Superior temporal gyrus (tissue), 1 donor: ENCODE data around the gene P4HA2.

Source experiments
- DNase-seq: peaks from one replicate; pipeline ENCODE4 v3.0.0-alpha.2; 2016; ENCODE audit errors: extremely low spot score

The P4HA2 gene

DNA sequence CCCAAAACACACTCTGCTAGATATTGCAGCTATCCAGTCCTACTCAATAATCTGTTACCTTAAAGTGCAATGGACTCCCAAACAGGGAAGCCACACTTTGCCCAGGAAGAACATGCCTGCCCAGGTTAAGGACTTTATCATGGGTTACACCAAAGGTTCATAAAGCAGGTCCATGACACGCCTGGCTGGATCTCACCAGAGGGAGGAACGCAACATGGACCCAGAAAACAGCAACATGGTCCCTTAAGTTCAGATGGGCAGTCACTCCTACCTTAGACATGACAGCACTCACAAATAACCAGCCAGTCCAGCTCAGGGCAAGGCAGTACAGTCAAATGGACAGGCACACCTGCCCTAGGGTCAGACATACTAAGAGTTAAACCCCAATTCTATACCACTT lies 3.8 kb downstream of the P4HA2 start:
- no peak for DNase-seq

DNA sequence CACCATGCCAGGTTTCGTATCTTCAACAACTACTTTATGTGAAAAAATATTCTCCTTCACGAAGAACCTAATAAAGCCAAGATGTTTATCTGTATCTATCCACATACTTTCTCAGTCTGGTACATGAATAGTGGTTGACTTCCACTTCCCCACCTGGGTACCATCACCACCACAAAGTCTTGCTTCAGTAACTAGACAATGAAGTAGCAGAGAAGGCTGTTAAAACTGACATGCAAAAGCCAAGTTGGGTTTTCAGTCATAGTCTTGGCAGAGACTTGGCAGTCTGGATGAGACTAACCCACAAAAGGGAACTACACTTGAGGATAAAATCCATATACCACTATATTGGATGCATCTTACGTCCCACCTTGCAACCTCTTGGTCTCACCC lies 5.0 kb downstream of the P4HA2 start:
- no peak for DNase-seq

DNA sequence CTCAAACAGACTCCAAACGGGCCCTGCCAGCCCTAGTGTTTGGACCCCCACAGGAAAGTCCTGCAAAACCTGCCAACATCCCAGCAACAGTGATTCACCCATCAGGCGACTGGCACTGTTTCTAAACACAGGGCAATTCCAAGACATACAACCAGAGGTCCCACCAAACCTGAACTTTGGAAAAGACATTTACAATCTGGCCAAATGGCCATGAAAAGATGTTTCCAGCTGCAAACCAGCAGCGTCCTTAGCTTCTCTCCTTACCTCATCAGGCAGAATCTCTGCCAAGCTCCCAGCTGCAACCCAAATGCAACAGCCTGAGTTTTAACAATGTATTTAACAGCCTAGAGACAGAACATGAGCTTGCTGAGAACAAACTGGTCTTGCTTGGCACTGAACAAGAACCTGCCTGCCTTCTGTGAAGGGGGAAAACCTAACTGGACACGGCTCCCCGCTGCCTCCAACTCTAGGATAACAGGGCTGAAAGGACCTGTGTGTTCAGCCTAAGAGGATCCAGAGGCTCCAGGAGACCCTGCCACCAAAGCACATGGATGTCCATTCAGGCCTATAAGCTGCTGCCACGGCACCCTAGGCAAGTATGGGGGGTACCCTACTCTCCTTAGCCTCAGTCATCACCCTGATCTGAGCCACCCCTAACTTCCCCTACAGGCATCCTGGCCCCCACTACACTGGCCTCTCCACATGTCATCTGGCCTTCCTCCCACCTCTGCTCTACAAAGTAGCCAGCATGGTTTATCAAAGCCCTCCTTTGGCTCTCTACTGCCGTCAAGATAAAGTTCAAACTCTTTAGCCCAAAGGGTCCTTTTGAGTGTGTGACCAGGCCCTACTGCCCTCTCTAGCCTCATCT lies 5.6 kb downstream of the P4HA2 start:
- DNase-seq: peak; percentile 62

DNA sequence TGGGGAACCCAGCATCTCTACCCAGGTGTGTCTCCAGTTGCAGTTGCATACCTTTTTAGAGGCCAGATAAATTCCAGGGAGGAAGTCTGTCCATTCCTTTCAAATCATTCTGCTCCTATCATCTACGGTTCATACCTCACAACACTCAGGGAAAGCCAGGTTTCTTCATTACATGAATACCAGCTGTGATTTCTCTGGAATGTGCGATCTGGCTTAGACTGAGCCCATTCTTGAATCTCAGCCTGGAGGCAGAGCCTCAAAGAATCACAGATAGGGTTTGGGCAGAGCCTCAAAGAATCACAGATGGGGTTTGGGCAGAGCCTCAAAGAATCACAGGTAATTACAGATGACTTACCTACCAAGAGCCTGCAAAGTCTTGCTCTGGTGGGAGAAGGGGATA lies 7.2 kb downstream of the P4HA2 start:
- DNase-seq: no peak

DNA sequence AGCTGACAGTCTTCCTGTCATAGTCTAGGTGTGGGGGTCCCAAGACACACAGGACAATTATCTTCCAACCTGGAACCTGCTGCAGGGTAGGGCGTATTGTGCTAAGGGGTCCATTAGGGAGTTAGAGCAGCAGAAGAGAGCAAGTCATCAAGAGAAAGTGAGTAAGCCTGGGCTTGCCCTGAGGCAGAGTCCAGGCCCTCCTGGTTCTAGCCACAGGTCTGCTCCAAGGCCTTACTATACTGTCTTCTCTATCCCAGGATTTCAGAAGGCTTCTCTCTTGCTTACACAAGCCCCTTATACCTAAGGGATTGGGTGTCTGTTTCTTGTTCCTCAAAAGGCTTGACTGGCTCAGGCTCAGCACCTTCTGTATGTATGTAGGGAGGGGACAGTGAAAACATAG lies 7.7 kb downstream of the P4HA2 start:
- no peak for DNase-seq

DNA sequence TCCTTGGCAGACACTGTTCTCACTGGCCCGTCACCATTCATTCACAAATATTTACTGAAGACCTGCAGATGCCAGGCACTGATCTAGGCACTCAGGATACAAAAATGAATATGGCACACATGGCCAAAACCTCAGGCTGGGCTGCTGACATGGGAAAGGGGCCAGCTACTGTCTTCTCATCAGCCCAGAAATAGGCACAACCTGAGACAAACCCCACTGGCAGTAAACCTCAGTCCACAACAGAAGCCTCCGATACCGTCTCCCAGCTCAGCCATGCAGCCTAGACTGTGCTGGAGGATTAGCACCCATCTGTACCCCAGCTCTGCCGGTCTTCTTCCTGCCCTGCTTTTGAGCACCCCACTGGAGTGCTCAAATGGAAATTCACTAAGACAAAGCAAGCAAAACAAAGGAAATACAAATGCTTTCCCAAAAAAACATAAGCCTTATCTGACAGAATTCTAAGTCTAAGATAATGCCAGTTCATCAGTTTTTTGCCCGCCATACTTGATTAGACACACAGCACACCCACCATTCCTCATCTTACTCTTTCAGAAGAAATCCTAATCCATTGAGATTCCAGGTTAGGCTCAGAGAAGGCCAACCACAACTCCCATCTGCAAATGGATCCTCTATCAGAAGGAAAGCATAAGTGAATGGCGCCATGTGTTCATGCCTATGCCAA lies 8.2 kb downstream of the P4HA2 start:
- DNase-seq: no peak

DNA sequence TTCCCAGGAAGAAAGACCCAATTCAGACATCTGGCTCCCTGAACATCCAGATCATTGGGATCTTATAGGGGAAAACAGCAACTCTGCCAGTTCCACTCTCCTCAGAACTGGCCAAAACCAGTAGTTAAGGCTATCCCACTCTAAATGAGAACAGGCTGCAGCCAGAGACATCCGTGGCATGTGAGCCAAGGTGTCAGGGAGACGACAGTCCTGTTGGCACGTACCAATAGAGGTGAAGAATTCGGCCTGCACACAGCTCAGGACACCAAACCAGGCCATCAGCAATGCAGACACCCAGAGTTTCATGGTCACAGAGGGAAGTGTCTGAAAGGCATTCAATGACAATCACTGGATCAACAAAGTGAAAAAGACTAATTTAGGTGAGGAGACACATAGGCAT lies 9.3 kb downstream of the P4HA2 start:
- DNase-seq: no peak

DNA sequence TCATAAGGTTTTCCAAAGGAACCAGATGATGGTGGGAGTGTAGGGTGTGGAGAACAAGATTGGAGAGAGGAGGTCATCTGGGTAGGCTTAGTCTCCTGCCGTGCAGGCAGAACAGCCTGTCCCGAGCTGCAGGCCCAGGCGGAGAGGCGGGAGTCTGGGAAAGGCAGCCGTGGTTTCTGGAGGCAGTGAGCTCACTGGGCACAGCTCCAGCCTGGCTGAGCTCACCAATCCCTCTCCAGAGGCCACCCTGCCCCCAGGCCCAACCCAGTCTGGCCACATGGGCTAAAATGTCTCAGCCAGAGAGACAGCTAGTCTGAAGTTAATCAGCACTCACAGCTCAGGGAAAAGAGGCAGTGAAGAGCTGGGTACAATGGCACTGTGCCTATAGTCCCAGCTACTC lies 12.3 kb downstream of the P4HA2 start:
- peak; percentile 77 for DNase-seq

DNA sequence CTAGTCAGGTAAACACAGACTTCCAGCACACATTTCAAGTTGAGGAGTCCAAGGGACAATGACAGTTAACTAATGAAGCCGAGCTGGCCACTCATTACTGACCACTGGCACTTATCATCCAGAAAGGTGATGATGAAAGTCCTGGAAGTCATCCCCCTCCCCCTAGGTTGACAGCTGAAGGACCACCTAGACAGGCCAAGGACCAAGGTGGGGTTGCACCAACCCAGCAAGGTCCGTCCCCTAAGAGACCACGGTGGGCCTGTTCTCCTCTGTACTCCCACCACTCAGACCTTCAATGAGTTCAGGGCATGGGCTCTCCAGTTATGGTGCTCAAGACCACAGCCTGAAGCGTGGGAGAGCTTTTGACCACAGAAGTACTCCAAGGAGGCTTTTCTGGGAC lies 13.2 kb downstream of the P4HA2 start:
- DNase-seq: no peak

DNA sequence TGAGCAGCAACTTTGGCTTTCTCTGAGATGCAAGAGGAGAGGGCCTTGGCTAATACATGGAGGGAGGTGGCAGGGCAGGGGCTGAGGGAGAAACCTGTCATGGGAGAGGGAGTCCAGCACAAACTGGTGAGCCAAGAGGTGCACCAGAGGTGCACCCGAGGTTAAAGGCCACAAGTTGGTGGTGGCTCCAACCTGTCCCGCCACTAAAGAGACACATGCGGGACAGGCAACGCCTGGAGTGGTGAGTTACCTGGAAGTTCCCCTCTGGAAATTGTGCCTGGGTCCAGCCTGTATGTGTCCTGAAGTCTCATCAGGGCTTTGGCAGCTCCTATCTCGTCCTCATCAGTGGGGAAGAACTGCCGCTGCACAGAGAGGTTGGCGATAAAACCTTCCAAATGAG lies 14.0 kb downstream of the P4HA2 start:
- DNase-seq: no peak

DNA sequence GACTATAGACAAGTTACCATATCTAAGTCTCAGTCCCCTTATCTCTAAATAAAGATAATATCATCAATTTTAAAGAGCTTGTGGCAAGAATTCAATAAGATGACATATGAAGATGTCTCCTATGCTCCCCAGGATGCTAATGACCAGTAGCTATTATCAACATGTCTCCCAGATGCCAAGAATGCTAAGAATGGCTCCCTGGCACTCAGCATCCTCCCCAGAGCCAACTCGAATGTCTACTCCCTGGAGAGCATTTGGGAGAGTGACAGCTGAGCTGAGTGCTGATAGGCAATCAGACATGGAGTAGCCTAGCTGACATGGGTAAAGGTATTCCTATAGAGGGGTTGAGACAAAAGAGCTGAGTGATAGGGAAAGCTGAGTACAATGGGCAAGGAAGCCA lies 15.9 kb downstream of the P4HA2 start:
- DNase-seq: no peak

DNA sequence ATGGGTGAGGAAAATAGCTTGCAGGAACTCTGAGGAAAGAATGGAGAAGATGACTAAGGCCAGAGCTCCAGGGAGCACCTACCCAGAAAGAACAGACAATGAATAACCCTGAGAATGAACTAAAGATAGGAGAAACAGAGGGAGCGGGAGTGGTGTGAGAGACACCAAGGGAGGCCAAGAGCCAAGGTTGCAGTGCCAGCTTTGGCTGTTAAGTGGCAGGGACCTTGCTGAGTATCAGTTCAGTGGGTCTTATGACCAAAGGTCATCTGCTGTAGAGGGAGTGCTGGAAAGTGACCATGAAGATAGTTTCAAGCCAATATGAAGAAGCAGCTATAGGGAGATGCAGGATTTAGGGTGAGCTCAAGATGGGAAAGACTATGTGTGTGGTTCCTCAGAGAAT lies 16.7 kb downstream of the P4HA2 start:
- no peak for DNase-seq

DNA sequence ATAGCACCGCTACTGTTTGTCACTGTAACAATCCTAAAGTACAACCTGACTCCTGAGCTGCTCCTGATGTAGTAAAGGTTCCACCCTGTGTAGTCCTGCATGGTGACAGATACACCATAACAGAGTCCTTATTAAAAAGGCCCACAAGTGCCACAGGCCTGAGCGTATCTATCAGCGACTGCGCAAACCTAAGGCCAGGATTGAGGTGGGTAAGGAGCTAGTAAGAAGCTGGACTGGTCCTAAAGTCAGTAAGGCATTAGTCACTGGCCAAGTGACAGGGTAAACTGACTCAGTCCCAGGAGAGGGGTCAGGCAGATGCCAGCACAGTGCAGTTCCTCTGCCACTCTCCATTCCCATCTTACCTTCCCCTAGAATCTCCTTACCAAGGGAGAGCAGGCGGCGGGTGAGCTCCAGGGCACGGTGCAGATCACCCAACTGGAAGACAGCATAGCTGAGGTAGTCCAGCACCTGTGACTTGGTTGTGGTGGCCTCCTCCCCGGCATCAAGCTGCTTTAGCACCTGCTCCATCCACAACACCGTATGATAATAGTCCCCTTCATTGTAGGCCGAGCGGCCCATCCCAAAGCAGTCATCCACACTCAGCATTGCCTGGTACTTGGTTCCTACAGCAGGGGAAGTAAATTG lies 17.6 kb downstream of the P4HA2 start:
- no peak for DNase-seq

DNA sequence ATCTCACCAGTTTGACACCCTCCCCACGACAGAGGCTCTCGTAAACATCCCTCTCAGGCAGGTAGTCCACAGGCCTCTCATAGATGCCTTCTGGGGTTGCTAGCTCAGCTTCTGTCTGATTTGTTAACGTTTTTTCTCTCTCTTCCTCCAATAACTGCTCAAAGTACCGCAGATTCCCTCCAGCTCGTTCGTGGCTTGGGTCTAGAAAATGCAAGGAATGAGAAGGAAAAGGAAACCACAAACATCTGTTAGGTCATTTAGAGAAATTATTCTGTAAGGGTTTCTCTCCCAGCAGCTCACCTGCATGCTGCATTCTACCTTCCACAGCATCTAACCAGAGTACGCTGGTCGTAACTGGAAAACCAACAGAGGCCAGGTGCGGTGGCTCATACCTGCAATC lies 18.5 kb downstream of the P4HA2 start:
- no peak for DNase-seq

DNA sequence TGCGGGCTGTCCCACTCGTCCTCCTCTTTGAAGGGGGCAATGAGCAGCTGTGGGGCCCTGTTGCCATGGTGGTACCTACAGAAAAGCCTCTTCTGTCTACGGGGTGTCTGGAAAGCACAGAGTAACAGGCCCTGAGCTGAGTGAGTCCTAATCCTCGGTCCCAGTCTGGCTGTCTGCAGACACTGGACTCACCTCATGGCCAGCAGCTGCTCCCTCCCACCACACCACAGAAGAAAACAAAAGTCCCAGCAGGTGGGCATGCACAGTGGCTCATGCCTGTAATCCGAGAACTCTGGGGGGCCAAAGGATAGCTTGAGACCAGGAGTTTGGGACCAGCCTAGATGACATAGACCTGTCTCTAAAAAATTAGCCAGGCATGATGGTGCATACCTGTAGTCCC lies 19.9 kb downstream of the P4HA2 start:
- no peak for DNase-seq

DNA sequence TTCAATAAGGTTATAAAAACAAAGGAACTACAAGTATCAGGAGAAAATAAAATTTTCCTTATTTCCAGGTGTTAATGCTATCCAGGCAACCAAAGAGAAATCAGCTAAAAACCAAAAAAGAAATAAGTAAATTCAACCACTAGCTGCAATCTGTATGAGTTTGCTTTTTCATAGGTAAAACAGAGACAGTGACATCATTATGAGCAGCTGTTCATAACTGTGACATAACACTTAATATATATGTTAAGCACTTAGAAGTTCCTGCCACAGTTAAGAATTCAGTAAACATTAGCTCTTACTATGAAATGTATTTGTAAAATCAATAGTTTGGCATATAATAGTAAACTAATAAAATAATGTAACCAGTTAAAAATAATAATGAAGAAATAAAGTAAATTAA lies 20.9 kb downstream of the P4HA2 start:
- DNase-seq: no peak

DNA sequence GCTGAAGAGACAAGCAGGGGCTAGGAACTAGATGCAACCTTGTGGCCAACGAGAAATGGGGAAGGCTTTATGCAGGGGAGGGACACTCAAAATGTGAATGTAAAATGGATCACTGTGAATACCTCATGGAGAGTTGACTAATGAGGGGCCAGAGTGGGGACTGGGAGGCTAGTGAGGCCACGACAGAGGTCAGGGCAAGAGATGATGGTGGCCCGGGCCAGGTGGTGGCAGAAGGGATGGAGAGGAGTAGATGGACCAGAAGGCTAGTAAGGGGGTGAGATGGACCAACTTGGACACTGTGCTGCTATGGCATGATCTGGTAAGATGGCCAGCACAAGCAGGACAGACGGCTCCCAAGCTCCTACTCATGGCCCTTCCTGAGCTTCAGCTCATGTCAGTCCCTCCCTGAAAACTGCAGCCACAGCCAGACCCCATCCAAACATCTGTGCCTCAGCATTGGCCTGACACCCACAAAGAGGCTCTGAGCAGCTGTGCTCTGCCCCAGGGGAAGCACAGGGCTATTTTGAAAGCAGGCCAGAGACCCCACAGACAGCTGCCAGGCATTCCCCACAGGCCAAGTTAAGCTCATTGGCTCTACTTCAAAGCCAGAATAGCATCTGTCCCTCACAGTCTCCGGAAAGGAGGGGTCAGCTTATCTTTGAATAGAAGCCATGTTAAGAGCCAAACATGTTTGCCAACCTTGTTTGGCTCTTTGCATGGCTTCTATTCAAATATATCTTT lies 22.1 kb downstream of the P4HA2 start:
- DNase-seq: no peak

DNA sequence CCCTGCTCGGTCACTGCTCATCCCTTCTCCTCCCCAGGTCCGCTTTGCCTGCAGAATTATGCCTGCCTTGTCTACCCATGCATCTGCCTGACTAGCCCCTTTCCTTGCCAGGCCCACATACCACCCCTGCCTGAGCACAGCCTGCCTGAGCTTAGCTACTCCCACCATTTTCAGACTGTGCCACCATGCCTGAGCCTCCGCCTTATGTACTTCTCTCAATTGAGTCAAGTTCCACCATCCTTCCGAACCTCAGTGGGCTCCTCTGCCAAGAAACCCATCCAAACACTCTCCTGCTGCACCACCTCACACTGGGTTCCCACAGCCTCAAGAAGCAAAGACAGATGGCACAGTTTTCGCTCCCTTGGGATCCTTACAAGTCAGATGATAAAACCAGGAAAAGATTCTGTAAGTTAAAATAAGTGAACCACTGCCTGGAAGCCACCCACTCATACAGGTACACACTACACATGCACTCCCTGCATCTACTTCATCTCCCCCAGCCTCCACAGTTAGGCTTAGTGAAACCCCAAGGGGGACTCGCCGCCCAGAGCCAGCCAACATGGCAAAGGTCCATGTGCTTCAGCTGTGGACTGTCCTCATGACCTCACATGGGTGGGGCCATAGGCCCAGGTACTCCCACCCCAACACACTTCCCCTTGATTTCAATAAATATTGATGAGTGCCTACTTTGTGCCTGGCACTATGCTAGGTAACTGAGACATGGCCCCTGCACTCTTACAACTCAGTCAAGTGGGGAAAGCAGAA lies 23.1 kb downstream of the P4HA2 start:
- peak; percentile 54 for DNase-seq

DNA sequence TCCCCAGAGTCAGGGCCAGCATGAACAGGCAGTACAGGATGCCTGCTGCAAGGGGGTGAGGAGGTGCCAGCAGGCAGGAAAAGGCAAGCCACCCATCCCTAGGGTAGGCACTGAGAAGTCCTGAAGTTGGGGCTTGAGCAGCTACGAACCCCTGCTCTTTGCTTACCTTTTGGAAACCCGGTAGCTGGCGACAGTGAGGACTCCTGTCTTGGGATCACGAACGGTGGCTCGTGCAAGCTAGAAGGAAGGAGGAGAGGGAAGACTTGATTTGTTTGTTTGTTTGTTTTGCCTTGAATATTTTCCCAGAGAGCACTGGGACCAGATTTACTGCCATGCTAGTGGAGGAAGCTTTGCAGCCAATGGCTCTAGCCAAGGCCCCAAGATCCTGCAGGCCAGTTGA lies 23.7 kb downstream of the P4HA2 start:
- no peak for DNase-seq

DNA sequence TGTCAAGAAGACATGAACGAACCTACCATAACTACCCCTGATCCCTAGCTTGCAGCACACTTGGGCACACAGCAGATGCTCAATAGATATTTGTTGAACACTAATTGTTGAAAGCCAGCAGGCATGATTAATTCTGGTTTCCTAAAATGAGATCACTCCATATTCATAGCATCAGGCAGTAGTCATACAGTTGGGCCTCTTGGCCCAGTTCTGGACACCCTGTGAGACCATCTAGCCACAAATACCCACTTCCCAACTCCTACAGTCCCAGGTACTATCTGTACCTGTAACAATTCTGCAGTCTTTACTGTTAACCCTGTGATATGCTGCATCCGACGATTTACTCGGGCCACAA lies 24.2 kb downstream of the P4HA2 start:
- no peak for DNase-seq

DNA sequence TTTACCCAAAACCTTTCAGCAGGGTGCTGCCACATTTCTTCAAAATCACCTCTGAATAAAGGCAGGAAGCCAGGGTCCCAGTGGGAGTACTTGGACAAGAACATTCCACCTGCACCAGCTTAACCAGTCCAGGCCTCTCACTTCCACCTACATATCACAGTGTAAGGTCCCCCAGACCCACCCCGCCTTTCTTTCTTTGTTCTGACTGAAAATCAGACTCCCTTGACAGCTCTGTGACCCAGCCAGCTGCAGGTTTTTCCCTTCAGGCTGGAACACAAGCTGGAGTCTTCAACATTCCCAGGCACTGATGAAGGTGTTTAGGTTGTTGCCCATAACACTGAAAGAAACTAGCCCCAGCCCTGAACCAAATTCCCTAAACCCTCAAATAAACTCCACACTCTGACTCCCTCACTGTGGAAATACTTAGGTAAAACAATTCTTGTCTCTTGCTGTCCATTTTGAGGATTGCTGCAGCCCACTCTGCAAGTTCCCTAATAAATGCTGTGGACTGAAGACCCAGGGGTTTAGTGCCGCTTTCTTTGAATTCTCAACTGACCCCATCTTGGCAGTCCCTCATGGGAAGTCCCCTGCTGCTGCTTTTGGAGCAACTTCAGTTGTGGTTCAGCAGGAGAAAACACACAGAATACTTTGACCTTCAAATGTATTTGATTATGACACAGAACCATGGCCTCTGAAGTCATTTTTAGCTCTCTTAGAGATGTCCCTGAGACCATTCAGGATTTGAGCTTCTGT lies 24.8 kb downstream of the P4HA2 start:
- DNase-seq: no peak
